Skeletal muscle satellite cell (primary cell): ENCODE data around the gene SFI1.
"Not testable (repeated sequence)": the region's sequence is repeated elsewhere in the genome, so short reads cannot be mapped to it uniquely, and the experiment has no call there.

ENCODE experiments used
- H3K27me3 ChIP-seq: 2 replicates; pipeline ENCODE4 v1.7.0; 2013; ENCODE audit warnings: low read length; ENCODE audit not compliant: control insufficient read depth, insufficient read depth
- H3K36me3 ChIP-seq: 2 replicates; pipeline ENCODE4 v1.7.0; 2013; ENCODE audit warnings: mild to moderate bottlenecking, control low read depth, low read length; ENCODE audit not compliant: insufficient read depth
- H3K4me1 ChIP-seq: 2 replicates; pipeline ENCODE4 v1.7.0; 2013; ENCODE audit warnings: low read length; ENCODE audit not compliant: control insufficient read depth, insufficient read depth
- H3K4me2 ChIP-seq: 2 replicates; pipeline ENCODE4 v1.7.0; 2013; ENCODE audit warnings: mild to moderate bottlenecking, low read length
- H3K4me3 ChIP-seq: 2 replicates; pipeline ENCODE4 v1.7.0; 2013; ENCODE audit warnings: low read length
- H3K9ac ChIP-seq: 2 replicates; pipeline ENCODE4 v1.7.0; 2013; ENCODE audit warnings: mild to moderate bottlenecking, low read depth, low read length, moderate library complexity
- H3K9me3 ChIP-seq: replicated peaks from 2 replicates; pipeline ENCODE4 v1.7.0; 2013; ENCODE audit warnings: mild to moderate bottlenecking, control low read depth, low read length

Gene SFI1

GRCh38 chr22:31558546-31558945, 62.2 kb downstream of the SFI1 start:
- not testable (repeated sequence) for H3K4me2 ChIP-seq, H3K27me3 ChIP-seq, H3K9me3 ChIP-seq, H3K36me3 ChIP-seq, H3K9ac ChIP-seq, H3K4me1 ChIP-seq, H3K4me3 ChIP-seq

- no peaks in the 10 kb centered on the region for H3K27me3 ChIP-seq
- no peak overlapping the region for H3K4me3 ChIP-seq
- H3K4me2 ChIP-seq: no peak overlapping the region
- H3K4me1 ChIP-seq: peaks cover 4% of the 10 kb centered on the region
- H3K9me3 ChIP-seq: no peaks in the 10 kb centered on the region
- H3K9ac ChIP-seq: peak overlapping the region; percentile 33
- H3K36me3 ChIP-seq: peaks cover 4% of the 10 kb centered on the region
These were observed 65.0 kb downstream of the SFI1 start for GRCh38 chr22:31561238-31561887.

DNA sequence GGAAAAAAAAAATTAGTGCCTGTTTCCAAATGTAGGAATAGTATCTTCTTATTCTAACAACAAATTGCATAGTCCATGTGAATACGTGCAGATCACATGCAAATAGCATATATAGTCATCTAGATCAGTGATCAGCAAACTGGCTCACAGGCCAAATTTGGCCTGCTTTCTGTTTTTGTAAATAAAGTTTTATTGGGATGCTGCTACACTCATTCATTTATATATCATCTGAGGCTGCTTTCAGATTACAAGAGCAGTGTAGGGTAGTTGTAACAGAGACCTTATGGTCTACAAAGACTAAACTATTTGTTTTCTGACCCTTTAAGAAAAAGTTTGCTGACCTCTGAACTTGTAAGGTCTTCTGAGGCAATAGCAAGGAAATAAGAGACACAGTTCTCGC, 65.6 kb downstream of the SFI1 start:
- no peaks in the 10 kb centered on the region for H3K27me3 ChIP-seq
- H3K9me3 ChIP-seq: no peaks in the 10 kb centered on the region
- no peak overlapping the region for H3K4me3 ChIP-seq
- H3K4me1 ChIP-seq: peaks cover 4% of the 10 kb centered on the region
- H3K4me2 ChIP-seq: no peak overlapping the region
- peaks cover 4% of the 10 kb centered on the region for H3K36me3 ChIP-seq
- H3K9ac ChIP-seq: no peak overlapping the region

- Histone ChIP-seq H3K4me3 (no peak overlapping the region), H3K36me3 (no peaks in the 10 kb centered on the region), H3K9ac (no peak overlapping the region), H3K27me3 (no peaks in the 10 kb centered on the region), H3K4me1 (peaks cover 2% of the 10 kb centered on the region), H3K9me3 (no peaks in the 10 kb centered on the region), H3K4me2 (no peak overlapping the region)
These were observed 70.1 kb downstream of the SFI1 start for GRCh38 chr22:31566484-31566883.

DNA sequence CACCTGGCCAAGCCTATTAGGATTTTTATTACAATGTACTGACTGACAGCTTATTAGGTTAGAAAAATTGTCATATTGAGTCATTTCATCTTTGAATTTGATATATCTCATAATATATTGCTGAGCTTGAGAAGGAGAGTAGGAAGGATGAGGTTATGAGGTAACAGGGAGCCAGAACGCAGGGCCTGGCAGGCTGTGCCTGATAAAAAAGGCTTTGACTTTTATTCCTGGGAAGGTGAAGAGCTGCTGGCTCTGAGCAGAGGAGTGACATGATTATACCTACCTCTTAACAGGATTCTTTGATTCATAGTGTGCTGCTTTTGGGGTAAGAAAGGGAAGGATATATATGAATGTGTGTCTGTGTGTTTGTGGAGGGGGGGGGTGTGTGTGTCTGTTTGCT, 70.9 kb downstream of the SFI1 start:
- Histone ChIP-seq H3K9ac (no peak overlapping the region), H3K36me3 (no peaks in the 10 kb centered on the region), H3K4me2 (no peak overlapping the region), H3K4me3 (no peak overlapping the region), H3K27me3 (no peaks in the 10 kb centered on the region), H3K4me1 (no peaks in the 10 kb centered on the region), H3K9me3 (no peaks in the 10 kb centered on the region)

GRCh38 chr22:31567702-31568101, 71.4 kb downstream of the SFI1 start:
- H3K9me3 ChIP-seq: no peaks in the 10 kb centered on the region
- H3K9ac ChIP-seq: no peak overlapping the region
- no peak overlapping the region for H3K4me3 ChIP-seq
- no peaks in the 10 kb centered on the region for H3K36me3 ChIP-seq
- no peaks in the 10 kb centered on the region for H3K4me1 ChIP-seq
- no peak overlapping the region for H3K4me2 ChIP-seq
- H3K27me3 ChIP-seq: no peaks in the 10 kb centered on the region

DNA sequence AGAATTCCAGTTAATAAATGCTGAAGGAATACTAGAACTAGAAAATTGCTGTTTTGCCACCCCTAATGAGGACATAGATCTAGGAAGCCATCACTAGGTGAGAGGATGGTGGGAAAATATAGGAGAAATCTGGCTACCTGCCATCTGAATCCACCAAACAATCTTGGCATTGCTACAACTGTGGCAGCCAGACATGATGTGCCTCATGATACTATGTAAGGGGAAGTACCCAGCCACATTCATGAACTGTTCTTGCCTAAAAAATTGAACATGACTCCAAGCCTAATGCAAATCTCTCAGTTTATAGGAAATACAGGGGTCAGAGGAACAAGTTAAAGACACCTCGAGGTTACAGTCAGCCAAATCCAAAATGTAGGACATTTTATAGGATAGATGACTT, 72.8 kb downstream of the SFI1 start:
- Histone ChIP-seq H3K9ac (no peak overlapping the region), H3K9me3 (no peaks in the 10 kb centered on the region), H3K4me1 (no peaks in the 10 kb centered on the region), H3K27me3 (no peaks in the 10 kb centered on the region), H3K36me3 (no peaks in the 10 kb centered on the region), H3K4me2 (no peak overlapping the region), H3K4me3 (no peak overlapping the region)

- Histone ChIP-seq H3K27me3 (no peaks in the 10 kb centered on the region), H3K4me2 (no peak overlapping the region), H3K36me3 (peaks cover 10% of the 10 kb centered on the region), H3K9ac (no peak overlapping the region), H3K4me3 (no peak overlapping the region), H3K9me3 (no peaks in the 10 kb centered on the region), H3K4me1 (no peaks in the 10 kb centered on the region)
These were observed 76.6 kb downstream of the SFI1 start for GRCh38 chr22:31572939-31573338.

DNA sequence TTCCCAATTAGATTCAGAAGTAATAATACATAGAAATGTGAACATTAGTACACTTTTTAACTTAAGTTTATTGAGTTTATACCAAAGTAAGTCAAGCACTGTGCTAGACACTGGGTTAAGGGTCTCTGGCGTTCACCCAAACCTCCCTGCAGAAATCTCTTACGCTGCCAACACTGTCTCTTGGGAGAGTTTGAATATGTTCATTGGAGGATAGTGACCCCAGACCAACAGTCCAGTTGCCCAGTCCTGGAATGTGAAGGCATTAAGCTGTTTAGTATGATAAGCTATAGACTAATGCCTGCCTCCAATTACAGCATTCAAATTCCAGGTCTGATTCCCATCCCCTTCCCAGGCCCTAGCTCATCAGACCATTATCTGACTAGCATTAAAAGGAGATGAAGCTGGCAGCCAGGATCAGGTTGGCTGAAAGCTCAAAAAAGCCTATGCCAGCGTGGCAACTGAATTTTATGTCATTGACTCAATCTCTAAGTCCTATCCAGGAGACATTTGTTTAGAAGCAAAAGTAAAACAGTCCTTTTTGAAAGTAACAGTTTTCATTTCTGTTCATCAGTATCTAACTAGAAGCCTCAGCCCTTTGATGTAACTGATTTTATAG, 77.8 kb downstream of the SFI1 start:
- Histone ChIP-seq H3K9ac (no peak overlapping the region), H3K4me2 (no peak overlapping the region), H3K27me3 (no peaks in the 10 kb centered on the region), H3K9me3 (no peaks in the 10 kb centered on the region), H3K4me1 (no peaks in the 10 kb centered on the region), H3K36me3 (peaks cover 10% of the 10 kb centered on the region), H3K4me3 (no peak overlapping the region)

DNA sequence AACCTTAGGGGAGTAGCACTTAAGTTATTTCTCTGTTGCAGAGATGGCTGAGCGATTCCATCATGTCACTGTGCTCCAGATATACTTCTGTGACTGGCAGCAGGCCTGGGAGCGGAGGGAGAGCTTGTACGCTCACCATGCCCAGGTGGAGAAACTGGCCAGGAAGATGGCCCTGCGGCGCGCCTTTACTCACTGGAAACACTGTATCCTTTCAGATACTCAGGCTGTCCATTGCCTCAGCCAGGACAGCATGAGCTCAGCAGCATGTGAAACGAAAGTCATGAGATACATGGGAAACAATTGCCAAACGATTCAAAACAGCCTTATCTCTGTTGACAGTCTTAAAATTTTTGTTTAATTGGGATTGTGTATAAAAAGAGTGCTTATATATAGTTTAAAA, 78.9 kb downstream of the SFI1 start:
- Histone ChIP-seq H3K36me3 (peaks cover 10% of the 10 kb centered on the region), H3K27me3 (no peaks in the 10 kb centered on the region), H3K4me1 (peaks cover 7% of the 10 kb centered on the region), H3K9ac (no peak overlapping the region), H3K4me3 (no peak overlapping the region), H3K4me2 (no peak overlapping the region), H3K9me3 (no peaks in the 10 kb centered on the region)

- H3K9ac ChIP-seq: no peak overlapping the region
- peaks cover 10% of the 10 kb centered on the region for H3K36me3 ChIP-seq
These were observed 81.4 kb downstream of the SFI1 start for GRCh38 chr22:31577711-31578110.

DNA sequence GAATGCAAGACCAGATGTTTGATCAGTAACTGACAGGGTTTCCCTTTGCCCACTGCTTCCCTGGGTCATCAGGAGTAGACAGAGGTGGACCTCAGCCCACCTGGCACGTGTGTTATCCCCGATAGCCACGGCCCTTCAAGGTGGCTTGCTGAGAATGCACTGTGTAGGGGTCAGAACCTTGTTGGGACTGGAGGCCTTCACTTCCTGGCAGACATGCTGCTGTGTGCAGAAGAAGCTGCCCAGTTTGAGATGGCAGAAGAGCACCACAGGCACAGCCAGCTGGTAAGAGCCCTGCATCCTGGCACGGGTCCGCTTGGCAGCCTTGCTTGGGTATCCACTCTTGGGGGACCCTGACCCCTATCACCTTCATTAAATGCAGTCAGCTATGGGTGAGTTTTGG, 81.8 kb downstream of the SFI1 start:
- Histone ChIP-seq H3K9me3 (no peaks in the 10 kb centered on the region), H3K9ac (no peak overlapping the region), H3K4me3 (no peak overlapping the region), H3K36me3 (peaks cover 10% of the 10 kb centered on the region), H3K4me2 (no peak overlapping the region), H3K27me3 (no peaks in the 10 kb centered on the region), H3K4me1 (peaks cover 7% of the 10 kb centered on the region)

More at GRCh38 chr22:31577711-31578110, 81.4 kb downstream of the SFI1 start:
- H3K4me3 ChIP-seq: no peak overlapping the region
- H3K4me1 ChIP-seq: peaks cover 7% of the 10 kb centered on the region
- H3K4me2 ChIP-seq: no peak overlapping the region
- no peaks in the 10 kb centered on the region for H3K27me3 ChIP-seq
- H3K9me3 ChIP-seq: no peaks in the 10 kb centered on the region
